NCI-H1930 (cell line): ENCODE measurements around the gene C1R.

ENCODE experiments used
- DNase-seq, 2 experiments: peaks; one replicate each; lab custom pipeline; 2025; lab: John Stamatoyannopoulos, UW

The C1R gene

DNA sequence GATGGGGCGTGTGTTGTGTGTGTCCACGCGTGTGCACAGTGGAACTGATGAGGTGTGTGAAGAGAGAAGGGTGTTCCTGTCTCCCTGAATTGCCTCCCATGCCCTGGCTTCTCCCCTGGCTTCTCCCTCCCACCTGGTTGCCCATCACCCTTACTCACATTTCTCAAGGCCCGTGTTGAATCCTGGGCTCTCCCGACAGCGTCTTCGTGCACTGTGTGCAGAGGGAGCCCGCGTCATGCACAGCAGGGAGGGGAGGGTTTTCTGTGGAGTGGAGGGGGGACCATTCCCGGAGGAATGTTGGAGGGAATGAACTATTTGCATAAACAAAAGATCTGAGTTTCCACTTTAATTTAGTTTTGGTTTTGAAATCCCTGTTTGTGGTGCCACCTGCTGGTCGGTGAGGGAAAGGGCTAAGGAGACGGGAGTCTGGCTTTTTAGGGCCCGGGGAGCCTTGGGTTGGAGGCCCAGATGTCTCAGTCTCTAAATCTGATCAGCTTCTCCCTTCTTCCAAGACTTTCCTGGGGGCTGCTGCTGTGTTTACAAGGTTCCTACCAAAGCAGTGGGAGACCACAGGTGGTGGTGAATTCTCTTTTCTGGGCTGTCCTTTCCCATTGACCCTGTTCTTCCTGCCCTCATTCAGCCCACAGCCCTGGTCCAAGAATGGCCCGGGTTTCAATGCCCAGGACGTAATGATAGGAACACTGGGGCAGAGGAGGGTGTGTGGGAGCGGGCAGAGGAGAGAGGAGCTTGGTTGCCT is at the start of gene C1R:
C1R (minus strand) TSS at position 217 of the 757 bp plus-strand sequence; CDS start at position 160, 57 bp downstream.
- peak in 1 of 2 experiments; percentile 44 for DNase-seq

GRCh38 chr12:7141351-7142005 is 49.2 kb upstream of the C1R start:
- no peak for DNase-seq

- no peak for DNase-seq
Observed at GRCh38 chr12:7139200-7139599, 47.0 kb upstream of the C1R start.

GRCh38 chr12:7137908-7138307 is 45.7 kb upstream of the C1R start:
- DNase-seq = no peak

DNA sequence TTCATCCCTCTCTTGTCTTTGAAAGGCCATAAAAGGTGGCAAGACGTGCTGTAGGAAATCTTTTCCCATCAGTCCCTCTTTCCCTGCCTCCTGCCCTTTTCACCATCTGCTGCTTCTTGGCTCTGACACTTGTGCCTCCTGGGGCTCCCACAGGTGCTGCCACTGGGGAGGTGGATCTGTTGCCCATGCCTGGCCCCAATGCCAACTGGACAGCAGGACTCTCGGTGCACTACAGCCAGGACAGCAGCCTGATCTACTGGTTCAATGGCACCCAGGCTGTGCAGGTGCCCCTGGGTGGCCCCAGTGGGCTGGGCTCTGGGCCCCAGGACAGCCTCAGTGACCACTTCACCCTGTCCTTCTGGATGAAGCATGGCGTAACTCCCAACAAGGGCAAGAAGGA is 44.4 kb upstream of the C1R start:
- DNase-seq = no peak

GRCh38 chr12:7136071-7136470 is 43.8 kb upstream of the C1R start:
- DNase-seq = no peak

DNA sequence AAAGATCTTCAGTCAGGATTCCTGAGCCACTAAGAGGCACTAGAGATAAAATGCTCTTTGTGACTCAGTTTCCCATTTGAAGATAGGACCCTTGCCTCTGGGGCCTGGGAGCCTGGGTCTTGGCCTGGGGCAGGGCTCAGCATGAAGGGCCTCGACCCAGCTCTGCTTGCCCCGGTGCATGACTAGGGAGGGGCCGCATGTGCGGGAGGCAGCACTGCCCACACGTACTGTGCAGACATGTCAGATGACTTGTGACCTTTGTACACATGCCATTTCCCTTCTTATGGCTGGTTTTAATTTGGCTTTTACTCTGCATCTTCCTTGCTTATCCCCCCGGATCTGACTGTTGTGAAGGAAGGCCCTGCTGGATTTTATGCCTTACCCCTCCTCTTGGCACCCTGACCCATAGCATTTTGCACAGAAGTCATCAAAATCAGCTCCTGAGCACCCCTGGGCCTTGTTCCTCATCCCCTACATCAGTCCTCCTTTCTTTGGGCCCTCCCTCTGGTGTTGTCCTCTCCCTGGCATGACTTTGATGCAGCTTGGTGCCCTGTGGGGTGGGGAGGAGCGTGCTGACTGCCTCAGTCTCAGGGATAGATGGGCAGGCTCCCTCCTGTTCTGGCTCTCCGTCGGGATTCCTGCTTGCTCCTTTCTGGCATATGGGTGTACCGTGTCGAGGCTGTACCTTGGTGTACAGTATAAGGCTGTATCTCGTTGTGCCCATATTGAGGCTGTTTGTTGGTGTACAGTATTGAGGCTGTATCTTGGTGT is 42.3 kb upstream of the C1R start:
- DNase-seq = no peak

DNA sequence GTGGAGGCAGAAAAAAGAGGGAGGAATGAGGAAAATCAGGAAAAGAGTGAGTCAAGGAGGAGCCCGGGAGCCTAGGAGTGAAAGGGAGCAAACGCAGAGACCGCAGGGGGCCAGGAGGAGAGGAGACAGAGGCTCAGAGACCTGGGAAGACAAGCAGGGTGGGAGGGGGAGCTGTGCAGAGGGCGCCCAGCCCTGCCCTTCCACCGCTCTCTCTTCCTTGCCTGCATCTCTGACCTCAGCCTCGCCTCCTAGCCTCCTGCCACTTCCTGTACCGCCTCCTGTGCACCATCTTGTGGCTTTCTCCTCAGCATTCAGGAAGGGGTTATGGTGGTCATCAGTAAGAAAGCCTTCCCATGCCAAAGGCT is 39.2 kb upstream of the C1R start:
- no peak for DNase-seq

- DNase-seq = peak; percentile 44 to 49
Observed at GRCh38 chr12:7130701-7131501, 38.7 kb upstream of the C1R start.

GRCh38 chr12:7129872-7130691 is 37.8 kb upstream of the C1R start, which contains the start of gene CLSTN3:
Gene CLSTN3, plus strand, starts transcription at chr12:7130371. Its CDS starts 278 bp downstream, at chr12:7130649.
- peak; percentile 78 to 83 for DNase-seq

DNA sequence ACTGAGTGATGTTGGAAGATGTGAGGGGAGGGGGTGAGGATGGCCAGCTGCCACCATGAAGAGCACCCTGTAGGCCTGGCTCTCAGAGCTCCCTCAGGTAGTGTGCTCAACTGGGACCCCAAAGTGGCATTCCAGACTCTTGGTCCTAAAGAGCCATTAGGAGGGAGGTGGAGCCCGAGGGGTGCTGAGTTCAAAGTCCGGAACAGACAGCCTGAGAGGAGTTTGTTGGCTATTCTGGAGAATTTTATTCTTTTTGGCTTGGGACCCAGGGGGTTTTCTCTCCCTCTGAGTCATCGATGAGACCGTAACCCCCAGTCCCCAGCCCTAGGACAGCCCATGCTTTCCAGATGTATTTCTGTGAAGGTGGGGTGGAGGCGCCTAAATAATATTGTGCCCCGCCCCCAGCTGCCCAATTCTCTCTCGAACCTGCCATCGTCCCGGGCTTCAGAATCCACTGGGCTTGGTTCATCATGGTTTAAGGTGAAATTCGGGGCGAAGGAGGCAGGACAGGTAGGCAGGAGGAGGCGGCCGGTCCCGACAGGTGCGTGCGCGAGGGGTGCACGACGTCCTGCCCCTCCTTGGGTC is 37.1 kb upstream of the C1R start:
- DNase-seq = no peak

GRCh38 chr12:7128681-7129286 is 36.5 kb upstream of the C1R start, which contains the start of gene RBP5:
Gene RBP5, minus strand, starts transcription at chr12:7128889. Its CDS starts 114 bp downstream, at chr12:7128775.
- DNase-seq = no peak

DNA sequence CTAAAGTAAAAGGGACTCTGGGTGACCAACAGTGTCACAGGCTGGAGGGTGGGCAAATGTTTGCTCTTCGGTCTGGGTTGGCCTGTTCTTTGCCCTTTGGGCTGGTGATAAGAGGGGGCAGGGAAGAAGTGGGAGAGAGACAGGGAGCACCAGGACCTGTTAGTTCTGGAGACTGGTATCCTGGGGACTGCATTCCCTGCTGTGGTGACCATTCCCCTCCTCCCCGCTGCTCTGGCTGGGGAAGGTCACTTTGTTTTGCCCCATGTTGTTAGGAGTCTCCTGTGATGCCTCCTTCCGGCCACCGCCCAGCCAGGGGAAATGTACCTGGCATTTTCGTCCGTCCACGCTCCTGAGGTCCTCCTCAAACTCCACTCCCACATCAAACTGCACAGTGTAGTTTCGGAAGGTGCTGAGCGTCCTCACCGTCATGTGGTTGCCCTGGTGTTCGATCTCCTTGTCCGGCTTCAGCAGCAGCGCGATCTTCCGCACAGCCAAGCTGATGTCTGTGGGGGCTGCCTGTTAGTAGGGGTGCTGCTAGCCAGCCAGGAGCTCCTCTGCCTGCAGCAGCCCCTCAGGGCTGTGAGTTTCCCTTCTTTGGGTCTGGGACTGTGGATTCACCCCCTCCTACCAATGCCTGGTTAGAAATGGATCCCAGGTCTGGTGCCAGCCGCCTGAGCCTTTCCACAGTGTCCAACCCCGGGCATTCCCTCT is 35.8 kb upstream of the C1R start:
- no peak for DNase-seq

DNA sequence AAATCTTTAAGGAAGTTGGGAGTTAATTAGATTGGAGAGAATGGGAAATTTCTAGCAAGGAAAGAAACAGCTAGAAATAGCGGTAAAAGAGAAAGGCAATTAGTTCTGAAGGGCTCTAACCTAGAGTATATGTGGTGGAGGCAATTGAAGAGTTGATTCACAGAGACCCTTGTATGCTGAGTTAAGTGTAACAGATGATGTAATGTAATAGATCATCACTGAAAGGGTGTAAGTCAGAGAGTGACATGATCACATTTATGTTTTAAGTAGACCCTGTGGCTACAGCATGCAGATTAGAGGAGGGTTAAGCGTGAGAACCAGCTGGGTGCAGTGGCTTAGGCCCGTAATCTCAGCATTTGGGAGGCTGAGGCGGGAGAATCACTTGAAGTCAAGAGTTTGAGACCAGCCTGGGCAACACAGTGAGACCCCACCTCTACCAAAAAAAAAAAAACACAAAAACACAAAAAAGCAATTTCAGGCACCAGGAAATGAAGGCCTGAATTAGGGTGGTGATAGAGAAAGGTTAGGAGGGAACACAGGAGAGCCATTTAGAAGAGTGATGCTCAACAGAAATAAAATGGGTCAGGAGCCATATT is 33.5 kb upstream of the C1R start:
- no peak for DNase-seq

- DNase-seq = no peak
Observed at GRCh38 chr12:7123806-7124522, 31.7 kb upstream of the C1R start.

GRCh38 chr12:7122811-7123769 is 30.8 kb upstream of the C1R start:
- DNase-seq = no peak

- no peak for DNase-seq
Observed at GRCh38 chr12:7121324-7121723, 29.1 kb upstream of the C1R start.
